GM18861 (cell line): ENCODE results near the gene DIAPH2.
A peak's percentile ranks its signal among the peaks of the same experiment; 100 is the strongest.
"Not testable (repeated sequence)": the region's sequence is repeated elsewhere in the genome, so short reads cannot be mapped to it uniquely, and the experiment has no call there.

Source experiments
- ATAC-seq: cut with Tn5 transposase; IDR thresholded peaks from one replicate; pipeline ENCODE4 v1.9.1; 2021; ENCODE audit not compliant: unreplicated experiment

The DIAPH2 gene

DNA sequence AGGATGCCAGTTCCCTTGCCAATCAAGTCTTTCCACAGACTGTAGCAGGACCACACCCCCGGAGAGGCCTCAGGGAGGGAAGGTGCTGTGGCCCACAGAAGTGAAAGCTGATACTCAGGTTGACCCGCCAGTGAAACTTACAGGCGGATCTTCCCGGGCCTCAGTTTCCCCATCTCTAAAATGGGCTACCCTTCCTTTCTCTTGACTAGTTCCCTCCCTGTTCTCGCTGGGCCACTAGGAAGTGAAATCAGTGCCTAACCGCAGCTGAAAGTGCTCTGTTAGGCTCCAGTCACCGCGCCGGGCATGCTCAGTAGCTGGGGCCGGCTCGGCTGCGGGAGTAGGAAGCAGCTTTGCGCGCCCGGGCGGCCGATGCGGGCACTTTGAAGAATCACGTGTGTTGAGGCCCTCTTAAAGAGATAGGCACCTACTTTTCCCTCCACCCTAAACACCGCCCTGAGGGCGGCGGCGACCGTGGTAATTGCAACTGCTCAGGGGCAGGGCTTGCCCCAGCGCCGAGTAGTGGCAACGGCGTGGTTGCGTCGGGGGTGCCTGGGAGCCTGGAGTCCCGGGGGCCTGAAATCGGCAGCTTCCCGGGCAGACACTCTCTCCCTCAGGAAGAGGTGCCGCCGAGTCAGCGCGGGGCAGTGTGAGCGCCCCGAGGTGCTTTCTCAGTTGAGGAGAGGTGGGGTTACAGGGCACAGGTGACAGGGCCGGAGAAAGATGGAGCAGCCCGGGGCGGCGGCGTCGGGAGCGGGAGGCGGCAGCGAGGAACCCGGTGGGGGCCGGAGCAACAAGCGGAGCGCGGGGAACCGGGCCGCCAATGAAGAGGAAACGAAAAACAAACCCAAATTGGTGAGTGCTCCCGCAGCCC is at the start of gene DIAPH2:
DIAPH2 (plus strand) TSS at position 504 of the 871 bp plus-strand sequence.
- ATAC-seq, result peak; percentile 82

DNA sequence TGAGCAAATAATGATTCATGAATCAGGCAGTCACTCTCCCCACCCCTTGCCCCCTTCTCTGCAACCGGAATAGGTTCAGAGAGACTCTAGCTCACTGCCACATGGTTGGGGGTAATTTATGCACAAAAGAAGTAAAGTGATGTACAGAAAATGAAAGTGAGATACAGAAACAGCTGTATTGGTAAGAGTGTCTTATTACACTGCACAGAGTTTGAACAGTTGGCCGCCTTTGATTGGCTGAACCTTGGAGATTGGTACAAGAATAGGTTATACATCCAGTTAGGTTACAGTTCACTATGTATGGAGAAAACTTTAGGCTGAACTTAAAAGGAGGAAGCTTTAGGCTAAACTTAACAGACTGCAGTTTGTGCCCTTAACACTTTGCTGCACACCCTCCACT is 34.6 kb upstream of the DIAPH2 start:
- ATAC-seq, result no peak

DNA sequence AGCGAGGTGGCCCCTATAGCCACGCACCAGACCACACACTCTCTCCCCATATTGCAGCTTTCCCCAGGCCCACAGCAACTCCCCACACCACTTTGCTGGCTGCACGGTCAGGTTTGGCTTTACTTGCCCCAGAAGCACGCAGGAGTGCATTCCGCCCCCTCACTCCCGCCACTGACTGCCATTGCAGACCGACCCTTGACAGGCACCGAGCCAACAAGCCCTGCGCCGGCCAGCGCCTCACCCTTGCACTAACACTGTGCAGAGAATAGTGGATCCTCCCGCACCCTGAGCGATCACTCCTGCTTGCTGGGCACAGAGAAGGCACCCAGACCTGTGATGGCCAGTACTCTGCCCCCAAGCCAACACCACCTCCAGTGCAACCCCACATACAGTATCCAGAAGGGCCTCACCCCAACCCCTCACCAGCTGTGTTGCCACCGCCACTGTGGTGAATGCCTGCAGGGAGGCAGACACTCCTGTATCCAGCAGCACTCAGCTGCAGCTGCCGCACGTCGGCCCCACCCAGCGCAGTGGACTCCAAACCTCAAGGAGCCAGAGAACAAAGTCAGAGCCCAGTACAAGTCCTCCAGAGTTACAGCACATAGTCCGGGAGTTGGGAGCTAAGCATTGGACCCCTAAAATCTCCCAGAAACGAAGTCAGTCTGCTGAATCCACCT is 28.6 kb upstream of the DIAPH2 start:
- ATAC-seq, result no peak

DNA sequence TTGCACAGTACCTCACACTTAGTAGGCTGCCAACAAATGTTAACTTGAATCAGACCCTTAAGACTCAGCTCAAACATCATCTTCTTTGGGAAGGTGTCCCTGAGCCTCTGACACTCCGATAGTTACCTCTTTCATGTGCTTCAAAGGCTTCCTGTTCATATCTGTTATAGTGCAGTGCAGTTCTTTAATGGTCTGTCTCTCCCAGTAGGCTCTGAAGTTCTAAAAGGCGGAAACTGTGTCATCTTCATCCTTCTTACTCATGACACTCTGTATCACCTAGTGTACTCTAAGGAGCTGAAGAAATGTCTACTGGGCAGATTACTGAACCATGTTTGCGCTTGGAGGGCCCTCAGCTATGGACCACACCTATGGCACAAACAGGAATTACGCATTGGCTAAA is 2.1 kb upstream of the DIAPH2 start:
- ATAC-seq, result no peak

DNA sequence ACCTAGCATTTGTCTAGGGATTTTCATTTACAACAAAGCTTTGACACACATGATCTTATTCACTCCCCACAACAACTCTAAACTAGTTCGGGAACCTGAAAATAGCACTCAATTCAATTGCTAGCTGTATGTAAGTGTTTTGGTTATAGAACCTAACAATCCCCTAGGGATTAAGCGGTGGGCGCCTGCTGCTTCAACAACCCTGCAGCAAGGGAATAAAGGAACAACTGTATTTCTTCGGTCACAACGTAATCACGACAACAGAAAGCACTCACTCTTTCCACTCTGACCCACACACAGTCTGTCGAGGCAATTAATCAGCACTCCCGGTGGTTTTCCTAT is 674 bp upstream of the DIAPH2 start:
- ATAC-seq, result peak; percentile 26

DNA sequence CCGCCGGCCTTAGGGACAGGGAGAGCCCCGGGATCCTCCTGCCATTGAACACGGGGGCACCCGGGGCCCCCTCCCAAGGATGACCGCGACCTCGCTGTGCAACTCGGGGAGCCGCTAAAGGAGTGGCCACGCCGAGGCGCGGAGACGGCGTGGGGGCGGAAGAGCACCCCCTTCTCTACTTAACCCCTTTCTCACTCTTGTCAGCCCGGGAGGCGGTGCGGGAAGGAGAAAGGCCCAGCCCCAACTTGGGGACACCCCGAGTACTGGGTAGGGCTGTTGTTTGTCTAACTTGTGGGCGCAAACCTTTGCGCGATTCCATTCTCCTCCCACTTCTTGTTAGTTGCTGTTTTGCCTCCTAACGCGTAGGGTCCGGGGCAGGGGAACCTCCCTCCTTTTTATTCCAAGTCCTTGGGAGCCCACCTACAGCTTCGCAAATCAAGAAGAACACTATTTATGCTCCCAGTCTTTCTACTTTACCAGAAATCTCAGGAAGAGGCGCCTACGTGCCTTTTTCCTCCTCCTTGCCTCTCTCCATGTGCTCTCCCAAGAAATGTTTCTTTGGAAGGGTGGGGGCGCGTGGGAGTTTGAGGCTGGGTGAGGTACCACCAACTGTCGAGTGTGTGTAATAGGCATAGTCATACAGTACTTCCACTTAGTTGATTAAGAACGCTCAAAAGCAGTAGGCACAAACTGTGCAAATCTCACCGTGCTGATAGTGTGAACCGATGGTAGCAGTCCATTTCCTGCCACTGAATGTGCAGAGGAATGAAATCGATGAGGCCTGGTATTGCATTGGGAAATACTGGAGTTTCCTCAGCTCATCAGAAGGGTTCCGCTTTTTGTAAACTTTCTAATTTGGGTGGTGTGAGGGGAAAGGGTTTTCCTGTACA is 813 bp downstream of the DIAPH2 start:
- ATAC-seq, result peak; percentile 18

DNA sequence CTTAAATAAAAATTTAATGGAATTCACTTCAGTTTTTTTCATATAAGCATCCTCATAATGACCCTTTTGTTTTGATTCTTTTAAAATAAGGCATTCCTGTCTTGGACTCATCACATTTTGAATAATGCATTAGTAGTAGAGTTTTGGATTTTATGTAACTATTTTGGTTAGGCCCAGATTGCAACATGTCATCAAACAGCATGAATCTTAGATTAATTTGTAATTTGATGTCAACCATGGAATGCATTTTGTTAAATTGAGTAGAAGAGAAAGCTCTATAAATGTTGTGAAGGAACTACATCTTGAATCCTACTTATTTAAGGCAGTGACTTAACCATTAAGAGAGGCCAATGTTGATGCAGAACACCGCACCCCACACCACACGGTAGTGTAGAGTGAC is 3.1 kb downstream of the DIAPH2 start:
- no peak for ATAC-seq

DNA sequence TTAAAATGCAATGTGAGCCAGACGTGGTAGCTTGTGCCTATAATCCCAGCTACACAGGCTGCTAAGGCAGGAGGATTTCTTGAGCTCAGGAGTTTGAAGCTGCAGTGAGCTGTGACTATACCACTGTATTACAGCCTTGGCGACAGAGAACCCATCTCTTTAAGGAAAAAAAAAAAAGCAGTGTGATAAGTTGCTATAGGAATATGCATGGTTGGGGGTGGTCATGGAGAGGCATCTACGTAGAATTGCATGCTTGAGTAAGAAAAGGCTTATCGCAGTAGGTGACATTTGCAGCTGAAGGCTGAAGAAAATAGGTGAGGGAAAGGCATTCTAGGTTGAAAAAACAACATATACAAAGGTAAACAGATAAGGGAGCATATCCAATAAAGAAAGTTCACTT is 4.1 kb downstream of the DIAPH2 start:
- ATAC-seq, result no peak

DNA sequence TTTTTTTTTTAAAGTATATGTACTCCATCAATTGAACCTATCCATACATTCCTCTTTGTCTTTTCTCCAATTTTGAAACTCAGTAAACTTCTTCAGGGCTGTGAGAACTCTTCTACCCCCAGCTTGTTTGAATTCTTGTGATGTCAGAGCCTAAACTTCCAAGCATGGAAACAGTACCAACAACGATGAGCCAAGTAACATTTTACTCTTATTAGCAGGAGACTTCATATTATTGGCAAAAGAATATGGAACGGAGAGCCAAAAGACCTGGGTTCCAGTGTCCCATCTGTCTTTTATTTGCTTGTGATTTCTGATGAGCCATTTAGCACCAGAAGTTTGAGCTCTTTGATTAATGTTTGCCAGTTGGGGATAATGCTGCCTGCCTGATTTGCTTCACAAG is 5.3 kb downstream of the DIAPH2 start:
- ATAC-seq, result no peak

DNA sequence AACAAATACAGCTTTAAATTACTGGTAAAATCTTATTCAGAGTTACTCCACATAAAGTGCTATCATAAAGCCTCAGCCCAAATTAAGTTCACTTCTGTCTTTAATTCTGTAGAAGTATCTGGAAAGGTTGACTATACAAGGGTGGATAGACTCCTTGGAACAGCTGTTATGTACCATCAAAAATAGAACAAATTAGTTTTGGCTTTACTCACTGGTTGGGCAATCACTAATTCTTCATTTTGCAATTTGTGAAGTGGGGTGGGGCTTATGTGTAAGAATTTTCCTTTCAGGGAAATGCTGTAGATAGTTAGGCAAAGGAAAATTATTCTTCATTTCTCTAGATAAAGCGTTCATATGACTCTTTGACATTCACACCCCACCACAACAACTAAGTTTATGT is 7.8 kb downstream of the DIAPH2 start:
- ATAC-seq, result no peak

DNA sequence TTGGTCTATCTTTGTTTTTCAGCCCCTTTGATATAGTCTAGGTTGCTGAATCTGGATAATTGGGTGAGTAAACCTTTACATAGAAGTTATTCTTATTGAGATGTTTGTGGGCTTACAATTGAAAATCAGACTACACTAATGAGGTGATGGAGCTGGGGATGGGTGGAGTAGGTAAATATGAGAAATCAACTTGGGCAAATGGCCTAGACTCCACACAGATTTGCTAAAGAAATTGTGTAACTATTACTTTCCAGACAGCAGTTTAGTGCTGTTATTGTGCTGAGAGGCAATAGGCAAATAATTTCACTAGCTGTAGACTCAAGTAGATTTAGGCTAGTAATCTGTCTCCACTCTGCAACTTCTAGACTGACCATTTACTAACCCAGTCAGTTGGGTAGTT is 8.2 kb downstream of the DIAPH2 start:
- no peak for ATAC-seq

DNA sequence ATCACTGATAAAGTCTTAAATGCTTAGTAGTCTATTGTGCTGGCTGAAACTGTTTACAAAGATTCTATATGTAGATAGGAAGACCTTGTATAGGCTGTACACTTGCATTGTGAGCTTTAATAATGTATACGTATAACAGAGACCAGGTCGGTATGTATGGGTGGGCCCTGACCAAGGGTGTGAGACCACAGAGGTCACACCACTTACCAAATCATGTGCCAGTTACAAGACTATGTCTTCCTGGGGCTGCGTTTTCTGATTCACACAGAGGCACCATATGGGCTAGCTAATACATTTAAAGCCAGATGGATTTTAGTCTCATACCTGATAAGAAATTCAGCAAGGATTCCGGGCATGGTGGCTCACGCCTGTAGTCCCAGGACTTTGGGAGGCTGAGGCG is 8.8 kb downstream of the DIAPH2 start:
- ATAC-seq, result no peak

DNA sequence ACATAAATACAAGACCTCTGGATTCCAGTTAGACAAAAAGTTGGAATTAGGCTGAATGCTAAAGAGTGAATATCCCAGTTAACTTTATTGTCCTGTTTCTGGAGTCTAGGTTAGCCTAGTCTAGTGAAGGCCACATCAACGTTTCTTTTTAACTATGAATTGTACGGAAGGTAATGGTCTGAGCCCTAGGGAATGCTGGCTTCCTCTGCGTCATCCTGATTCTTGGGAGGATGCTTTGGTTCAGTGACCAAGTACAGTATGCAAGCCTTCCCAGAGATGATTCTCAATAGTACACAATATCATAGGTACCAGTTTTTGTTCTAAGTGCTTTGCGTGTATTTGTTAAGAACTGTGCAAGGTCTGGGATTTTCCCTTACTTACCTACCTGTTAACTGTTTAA is 11.8 kb downstream of the DIAPH2 start:
- ATAC-seq, result no peak

DNA sequence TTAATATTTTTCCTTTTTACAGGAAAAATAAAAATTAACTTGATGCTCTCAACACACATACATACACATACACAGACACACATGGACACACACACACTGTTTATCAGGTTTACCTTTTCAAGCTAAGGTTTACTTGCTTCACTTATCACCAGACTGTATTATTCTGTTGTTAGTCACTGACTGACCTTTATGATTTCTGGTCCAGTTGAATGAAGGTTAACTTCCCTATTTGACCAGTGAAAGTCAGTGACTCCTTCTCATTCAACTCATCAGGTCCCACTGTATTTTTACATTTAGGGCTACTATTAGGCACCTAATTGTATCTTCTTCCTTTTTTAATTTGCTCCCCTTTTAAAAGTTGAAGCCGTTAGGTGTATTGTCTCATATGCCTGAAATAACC is 16.0 kb downstream of the DIAPH2 start:
- no peak for ATAC-seq

DNA sequence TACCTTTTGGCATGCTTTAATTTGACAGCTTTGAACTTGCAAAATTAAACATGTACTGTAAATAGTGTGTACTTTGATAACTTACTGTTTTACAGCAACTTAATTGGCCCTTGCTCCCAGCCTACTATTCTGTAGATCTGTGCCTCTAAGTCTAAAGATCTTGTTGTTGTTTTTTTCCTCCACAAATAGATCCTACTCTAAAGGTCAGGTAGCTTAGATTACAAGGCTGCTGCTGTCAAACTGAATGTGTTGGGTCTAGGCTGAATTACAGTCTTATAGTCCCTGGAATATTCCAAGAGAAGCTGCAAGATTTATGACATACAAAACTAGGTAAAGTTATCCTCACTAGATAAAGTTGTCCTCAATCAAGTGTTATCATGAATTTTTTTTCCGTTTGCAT is 18.7 kb downstream of the DIAPH2 start:
- no peak for ATAC-seq

DNA sequence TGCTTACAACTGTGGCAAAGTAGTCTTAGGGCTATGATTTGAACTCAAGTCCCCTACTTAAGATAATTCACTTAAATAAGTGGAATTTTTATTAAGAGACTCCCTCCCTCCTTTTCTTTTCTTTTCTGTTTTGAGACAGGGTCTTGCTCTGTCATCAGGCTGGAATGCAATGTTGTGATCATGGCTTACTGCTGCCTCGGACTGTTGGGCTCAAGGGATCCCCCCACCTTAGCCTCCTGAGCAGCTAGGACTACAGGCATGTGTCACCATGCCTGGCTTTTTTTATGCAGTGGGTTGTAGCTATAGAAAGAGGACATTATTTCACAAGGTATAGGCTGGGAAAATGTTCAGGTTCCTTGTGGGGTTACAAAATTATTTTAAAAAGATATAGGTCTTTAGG is 19.2 kb downstream of the DIAPH2 start:
- ATAC-seq, result no peak

DNA sequence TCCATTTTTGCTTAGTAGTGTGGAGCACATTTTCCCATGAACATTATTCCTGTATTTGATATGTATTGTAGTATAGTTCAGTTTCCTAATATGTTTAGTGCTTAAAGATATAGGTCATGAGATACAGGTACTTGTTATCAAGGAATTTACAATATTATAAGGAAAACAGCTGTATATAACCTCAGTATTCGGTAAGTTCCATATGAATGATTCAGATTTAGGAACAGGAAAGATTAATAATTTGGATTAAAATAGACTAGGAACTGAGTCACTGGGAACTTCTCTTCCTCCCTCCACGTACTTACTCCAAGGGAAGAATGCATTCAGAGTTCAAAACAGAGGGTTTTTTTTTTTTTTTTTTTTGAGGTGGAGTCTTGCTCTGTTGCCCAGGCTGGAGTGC is 20.0 kb downstream of the DIAPH2 start:
- ATAC-seq, result no peak

DNA sequence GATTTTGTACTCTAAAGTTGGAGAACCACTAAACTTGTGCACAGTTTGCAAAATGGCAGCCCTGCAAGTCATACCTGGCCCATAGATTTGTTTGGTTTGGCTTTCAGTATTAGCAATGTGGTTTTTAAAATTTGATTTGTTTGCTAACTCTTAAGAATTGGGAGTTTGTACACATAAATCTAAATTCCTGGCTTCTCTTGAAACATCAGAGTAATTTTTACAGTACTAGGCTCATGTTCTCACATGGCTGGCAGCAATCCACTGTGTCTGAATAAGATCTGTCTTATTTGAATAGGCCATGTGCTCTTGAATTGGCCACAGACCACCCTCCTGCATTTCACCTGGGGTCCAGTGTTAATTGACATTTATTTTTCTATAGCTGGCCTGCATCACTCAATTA is 21.3 kb downstream of the DIAPH2 start:
- ATAC-seq, result no peak

DNA sequence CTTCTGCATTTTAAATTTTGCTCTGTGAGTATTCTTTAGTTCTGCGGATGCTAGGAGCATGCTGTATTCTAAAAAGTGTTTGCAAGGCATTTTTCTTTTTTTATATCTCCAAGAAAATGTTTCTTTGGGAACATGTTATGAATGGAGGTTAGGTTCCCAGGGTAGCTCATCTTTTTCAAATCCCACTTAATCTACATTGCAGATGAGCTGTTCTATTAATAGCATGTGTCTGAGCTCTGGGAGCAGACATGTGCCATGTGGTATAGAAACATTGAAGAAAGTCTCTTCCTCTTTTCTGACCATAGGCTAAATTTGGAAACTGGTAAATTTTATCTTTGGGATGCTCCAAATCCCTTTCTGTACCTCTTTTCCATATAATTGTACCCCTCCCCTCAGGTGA is 23.2 kb downstream of the DIAPH2 start:
- ATAC-seq, result no peak

DNA sequence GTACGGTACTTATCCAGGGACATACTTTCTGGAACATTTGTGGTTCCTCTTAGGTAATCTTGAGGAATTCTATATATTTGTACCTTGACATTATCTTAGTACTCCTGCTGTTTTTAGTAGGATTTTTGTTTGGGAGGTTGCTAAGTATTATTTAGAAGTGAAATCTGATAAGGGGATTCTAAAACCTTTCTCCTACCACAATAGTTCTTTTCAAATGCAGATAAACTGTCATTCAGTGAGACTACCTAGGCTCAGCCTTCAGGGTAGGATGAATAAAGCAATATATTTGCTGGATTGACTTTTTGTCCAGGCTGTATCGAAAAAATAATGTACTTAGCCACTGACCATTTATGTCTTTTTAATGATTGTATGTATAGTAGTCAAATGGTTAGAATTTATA is 25.4 kb downstream of the DIAPH2 start:
- ATAC-seq, result no peak

DNA sequence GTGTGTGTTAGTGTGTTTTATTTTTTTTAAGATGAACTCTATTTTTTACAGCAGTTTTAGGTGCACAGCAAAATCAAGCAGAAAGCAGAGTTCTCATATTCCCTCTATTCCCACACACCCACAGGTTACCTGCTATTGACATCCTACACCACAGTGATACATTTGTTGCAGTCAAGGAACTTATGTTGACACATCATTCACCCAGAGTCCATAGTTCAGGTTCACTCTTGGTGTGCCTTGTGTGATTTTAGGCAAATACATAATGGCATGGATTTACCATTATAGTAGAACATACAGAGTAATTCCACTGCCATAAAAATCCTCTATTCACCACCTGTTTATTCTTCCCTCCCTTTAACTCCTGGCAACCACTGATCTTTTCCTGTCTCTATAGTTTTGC is 28.7 kb downstream of the DIAPH2 start:
- no peak for ATAC-seq

DNA sequence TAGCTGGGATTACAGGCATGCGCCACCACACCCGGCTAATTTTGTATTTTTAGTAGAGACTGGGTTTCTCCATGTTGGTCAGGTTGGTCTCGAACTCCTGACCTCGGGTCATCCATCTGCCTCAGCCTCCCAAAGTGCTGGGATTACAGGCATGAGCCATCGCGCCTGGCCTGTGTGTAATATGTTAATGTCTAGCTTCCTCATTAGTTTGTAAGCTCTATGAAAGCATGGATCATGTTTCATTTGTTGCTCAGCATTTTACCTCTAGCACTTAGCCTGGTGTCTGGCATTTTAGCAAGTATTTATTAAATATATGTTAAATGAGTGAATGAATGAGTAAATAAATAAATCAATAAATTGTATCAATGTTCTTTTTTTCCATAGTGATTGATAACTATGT is 29.8 kb downstream of the DIAPH2 start:
- ATAC-seq, result not testable (repeated sequence)
